GM19452 (cell line): ENCODE results near the gene DDX1.
A peak's percentile ranks its signal among the peaks of the same experiment; 100 is the strongest.

Source experiments
- ATAC-seq: cut with Tn5 transposase; IDR thresholded peaks from one replicate; pipeline ENCODE4 v1.9.1; 2021; ENCODE audit not compliant: unreplicated experiment

DDX1 gene

GRCh38 chr2:15561574-15562344 is 29.9 kb upstream of the DDX1 start:
- ATAC-seq: peak; percentile 35

DNA sequence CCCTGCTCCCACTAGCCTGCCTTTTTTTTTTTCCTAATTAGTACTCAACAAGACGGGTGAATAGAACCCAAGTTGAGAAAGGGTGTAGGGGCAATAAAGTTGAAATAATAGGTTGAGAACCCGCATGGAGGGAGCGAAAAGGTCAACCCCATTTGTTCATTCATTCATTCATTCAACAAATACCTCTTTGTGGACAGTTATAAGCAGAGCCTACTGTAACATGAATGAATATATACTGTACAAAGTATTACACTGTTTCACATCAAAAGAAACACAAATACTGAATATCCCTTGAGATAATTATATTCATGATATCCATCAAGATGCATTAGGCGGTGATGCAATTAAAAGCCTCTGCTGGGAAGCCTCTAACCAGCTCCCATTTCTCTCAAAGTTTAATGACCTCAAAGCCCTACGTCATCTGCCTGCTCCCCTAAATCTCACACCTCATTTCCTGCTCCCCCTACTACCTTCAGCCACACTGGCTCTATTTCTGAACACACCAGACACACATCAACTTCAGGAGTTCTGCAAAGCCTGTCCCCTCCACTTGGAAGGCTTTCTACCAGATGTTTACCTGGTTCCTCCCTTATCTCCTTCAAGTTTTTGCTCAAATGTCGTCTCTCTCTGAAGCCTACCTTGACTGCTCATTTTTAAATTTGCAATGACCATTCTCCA is 29.2 kb upstream of the DDX1 start:
- ATAC-seq: no peak

GRCh38 chr2:15563227-15564100 is 28.2 kb upstream of the DDX1 start:
- ATAC-seq: no peak

GRCh38 chr2:15565392-15565791 is 26.3 kb upstream of the DDX1 start:
- no peak for ATAC-seq

- no peak for ATAC-seq
Observed at GRCh38 chr2:15565994-15566671, 25.5 kb upstream of the DDX1 start.

GRCh38 chr2:15566912-15567311 is 24.8 kb upstream of the DDX1 start:
- no peak for ATAC-seq

DNA sequence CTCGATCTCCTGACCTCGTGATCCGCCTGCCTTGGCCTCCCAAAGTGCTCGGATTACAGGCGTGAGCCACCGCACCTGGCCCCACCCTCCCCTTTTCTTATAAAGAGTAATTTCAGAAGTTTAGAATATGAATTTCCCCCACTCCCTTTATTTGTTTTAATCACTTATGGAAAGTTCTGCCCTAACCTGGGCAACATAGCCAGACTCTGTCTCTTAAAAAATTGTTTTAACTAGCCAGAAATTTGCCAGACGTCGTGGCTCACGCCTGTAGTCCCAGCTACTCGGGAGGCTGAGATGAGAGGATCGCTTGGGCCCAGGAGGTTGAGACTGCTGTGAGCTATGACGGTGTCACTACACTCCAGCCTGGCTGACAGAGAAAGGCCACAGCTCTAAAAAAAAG is 22.8 kb upstream of the DDX1 start:
- no peak for ATAC-seq

DNA sequence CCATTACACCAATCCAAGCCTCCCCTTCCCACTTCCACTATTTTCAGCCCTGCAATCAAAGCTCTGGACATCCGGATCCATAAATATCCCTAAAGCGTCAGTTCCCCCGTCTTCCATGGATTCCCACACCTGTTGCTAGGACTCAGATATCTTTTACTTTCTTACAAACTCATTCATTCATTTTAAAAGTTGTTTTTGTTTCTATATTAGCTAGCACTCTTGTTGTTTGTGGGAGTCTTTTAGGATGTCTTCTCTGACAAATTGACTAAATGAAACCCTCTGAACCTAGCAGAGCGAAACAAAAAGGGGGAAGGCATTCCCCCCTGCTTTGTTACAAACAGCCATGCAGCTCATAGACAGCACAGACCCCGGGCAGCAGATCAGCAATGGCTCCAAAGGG is 21.6 kb upstream of the DDX1 start:
- no peak for ATAC-seq

DNA sequence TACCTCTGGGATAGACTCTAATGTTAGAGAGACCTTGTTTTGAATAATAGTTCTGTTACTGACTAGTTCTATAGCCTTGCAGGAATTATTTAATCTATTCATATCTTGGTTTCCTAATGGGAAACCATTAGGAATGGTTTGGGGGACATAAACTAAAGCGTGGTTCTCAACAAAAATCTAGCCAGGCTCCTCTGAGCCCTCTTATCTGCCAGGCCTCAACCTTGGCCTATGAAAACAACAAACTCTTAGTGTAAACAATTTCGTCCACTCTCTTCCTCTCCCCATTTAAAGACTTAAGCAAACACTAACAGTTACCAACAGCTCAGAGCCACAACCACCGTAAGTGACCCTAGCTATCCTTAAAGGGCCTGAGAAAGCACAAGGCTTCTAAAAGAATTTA is 19.9 kb upstream of the DDX1 start:
- ATAC-seq: no peak

- ATAC-seq: peak; percentile 95
Observed at GRCh38 chr2:15577071-15577735, 14.5 kb upstream of the DDX1 start.

DNA sequence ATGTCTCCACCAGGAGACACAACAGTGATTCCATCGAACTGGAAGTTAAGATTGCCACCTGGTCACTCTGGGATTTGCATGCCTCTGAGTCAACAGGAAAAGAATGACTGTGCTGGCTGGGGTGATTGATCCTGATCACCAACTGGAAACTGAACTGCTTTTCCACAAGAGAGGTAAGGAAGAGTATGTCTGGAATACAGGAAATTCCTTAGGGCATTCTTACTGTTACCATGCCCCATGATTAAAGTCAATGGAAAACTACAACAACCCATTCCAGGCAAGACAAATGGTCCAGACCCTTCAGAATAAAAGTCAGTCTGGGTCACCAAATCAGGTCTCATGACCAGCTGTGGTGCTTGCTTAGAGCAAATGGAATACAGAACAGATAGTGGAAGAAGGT is 12.0 kb upstream of the DDX1 start:
- no peak for ATAC-seq

DNA sequence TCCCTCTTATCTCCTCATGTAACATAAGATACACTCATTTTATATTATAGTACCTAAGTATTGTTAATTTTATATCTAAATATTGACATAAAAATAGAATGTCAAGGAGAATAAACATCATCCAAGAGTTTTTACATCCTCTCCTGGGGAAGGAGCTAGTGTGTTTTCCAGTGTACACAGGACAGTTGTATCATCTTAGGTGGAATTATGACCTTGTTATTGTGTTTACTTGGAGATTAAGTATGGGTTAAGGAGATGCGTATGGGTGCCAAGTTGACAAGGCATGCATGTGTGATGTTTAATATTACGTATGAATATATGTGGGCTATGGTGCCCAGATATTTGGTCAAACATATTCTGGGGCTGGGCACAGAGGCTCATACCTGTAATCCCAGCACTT is 11.2 kb upstream of the DDX1 start:
- no peak for ATAC-seq

DNA sequence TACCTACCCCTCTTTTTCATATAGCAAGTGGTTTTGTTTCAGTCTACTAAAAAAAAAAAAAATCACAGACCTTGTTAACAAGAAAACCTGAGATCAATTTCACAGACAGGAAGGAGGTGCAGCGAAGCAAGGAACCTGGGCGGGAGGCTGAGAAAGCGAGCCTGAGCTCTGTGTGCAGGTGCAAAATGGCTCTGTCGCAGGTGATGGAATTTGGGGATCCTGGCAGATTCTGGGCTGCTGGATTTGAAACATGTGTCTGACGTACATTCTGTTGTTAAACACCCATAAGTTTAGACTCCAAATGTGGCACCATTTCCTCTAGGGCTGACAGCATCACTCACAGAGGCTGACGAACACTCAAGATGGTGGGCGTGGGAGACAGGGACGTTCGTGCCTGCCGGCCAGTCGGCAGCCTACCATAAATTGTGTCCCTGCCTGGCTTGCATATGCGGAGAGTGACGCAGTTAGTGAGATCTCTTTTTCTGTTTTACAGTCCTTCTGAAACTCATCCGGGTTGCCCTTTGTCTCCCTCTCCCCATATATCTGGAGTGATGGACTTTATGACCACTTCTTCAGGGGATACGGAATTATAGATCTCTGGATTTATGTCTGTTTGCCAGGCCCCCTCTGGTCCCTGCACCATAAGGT is 8.8 kb upstream of the DDX1 start:
- no peak for ATAC-seq

DNA sequence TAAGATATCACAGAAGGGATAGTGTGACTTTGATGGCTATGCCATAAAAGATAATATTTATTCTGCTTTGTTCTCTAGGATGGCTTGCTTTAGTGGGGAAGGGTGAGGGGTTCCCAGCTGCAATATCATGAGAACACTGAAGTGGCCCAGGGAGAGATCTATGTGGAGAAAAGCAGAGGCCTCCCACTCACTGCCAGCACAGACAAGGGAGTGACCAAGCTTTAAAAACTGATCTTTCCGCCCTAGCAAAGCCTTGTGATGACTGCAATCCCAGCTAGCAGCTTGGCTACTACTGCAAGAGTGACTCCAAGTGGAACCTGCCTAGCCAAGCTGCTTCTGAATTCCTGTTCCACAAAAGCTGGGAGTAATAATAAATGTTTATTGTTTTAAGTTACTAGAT is 7.8 kb upstream of the DDX1 start:
- no peak for ATAC-seq

- ATAC-seq: no peak
Observed at GRCh38 chr2:15584316-15584715, 7.4 kb upstream of the DDX1 start.

- ATAC-seq: no peak
Observed at GRCh38 chr2:15584767-15585469, 6.8 kb upstream of the DDX1 start.

- no peak for ATAC-seq
Observed at GRCh38 chr2:15588329-15588919, 3.2 kb upstream of the DDX1 start.

DNA sequence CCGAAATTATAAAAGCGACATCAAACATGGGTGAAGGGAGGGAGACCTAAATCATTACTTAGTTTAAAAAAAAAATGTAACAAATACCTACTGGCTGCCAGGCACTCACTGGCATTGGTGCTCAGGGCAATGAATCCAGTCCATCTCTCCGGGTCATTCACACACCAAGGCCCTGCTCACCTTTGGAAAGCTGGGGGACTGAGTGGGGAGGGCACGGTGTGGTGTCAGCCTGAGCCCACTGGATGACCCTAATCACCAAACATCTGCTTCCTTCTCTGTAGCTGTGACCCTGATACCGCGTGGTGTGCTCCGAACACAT is 336 bp upstream of the DDX1 start:
- ATAC-seq: no peak

- ATAC-seq: no peak
Observed at GRCh38 chr2:15593327-15593705, 1.6 kb downstream of the DDX1 start.
